ENCODE measurements around the gene SYNDIG1. TPM values are rescaled to one million over a fixed set of nuclear protein-coding genes. Genes with fewer than 3 reads are reported as not detected.

Gene SYNDIG1
- total RNA-seq, 1 donor from 2014 or later: 0.17 TPM

GRCh38 chr20:24678351-24679106 lies 209.1 kb downstream of the SYNDIG1 start:
- DNase-seq: no peak

GRCh38 chr20:24679448-24680047 lies 210.1 kb downstream of the SYNDIG1 start:
- DNase-seq: no peak

- no peak for DNase-seq
These were observed 212.4 kb downstream of the SYNDIG1 start for GRCh38 chr20:24681634-24682495.

- DNase-seq: no peak
These were observed 213.1 kb downstream of the SYNDIG1 start for GRCh38 chr20:24682496-24682985.

GRCh38 chr20:24683676-24684075 lies 214.2 kb downstream of the SYNDIG1 start:
- DNase-seq: no peak

GRCh38 chr20:24684421-24684871 lies 215.0 kb downstream of the SYNDIG1 start:
- no peak for DNase-seq

GRCh38 chr20:24684956-24685691 lies 215.7 kb downstream of the SYNDIG1 start:
- DNase-seq: no peak

- DNase-seq: no peak
These were observed 216.3 kb downstream of the SYNDIG1 start for GRCh38 chr20:24685736-24686135.

GRCh38 chr20:24686156-24686555 lies 216.7 kb downstream of the SYNDIG1 start:
- no peak for DNase-seq

- DNase-seq: no peak
These were observed 221.0 kb downstream of the SYNDIG1 start for GRCh38 chr20:24690408-24690807.

GRCh38 chr20:24691901-24692351 lies 222.5 kb downstream of the SYNDIG1 start:
- no peak for DNase-seq

- DNase-seq: no peak
These were observed 223.2 kb downstream of the SYNDIG1 start for GRCh38 chr20:24692446-24693200.

GRCh38 chr20:24693466-24694156 lies 224.2 kb downstream of the SYNDIG1 start:
- DNase-seq: no peak

- no peak for DNase-seq
These were observed 224.8 kb downstream of the SYNDIG1 start for GRCh38 chr20:24694157-24694726.

GRCh38 chr20:24694727-24695528 lies 225.5 kb downstream of the SYNDIG1 start:
- DNase-seq: no peak

- no peak for DNase-seq
These were observed 226.2 kb downstream of the SYNDIG1 start for GRCh38 chr20:24695529-24696225.

- DNase-seq: no peak
These were observed 227.0 kb downstream of the SYNDIG1 start for GRCh38 chr20:24696396-24696795.

- no peak for DNase-seq
These were observed 228.0 kb downstream of the SYNDIG1 start for GRCh38 chr20:24697411-24697810.

GRCh38 chr20:24698189-24698588 lies 228.8 kb downstream of the SYNDIG1 start:
- DNase-seq: no peak

All from dermis blood vessel endothelial cell (primary cell).